ENCODE measurements around the gene BMP7. TPM values are rescaled to one million over a fixed set of nuclear protein-coding genes. Genes with fewer than 3 reads are reported as not detected.

Gene BMP7
- total and polyA plus RNA-seq, 2 of the 8 experiments (the other 6 are each of a cell fraction or from before 2014, with no cell fraction given): 9.2 to 14.7 TPM

GRCh38 chr20:57292611-57293010, 26.2 kb upstream of the BMP7 start:
- H3K27me3 ChIP-seq (replicated peaks in 1 of 4; ENCODE audit: control insufficient read depth in 3 of 4, extremely low read depth in 1 of 4, insufficient read depth in 3 of 4, low read length in 3 of 4): no peaks in the 10 kb centered on the region
- no peak for FAIRE-seq
- no peak overlapping the region for H2BK5ac ChIP-seq (ENCODE audit: low read depth, low read length)
- no peak overlapping the region for H3K4me3 ChIP-seq (ENCODE audit: extremely low read depth in 1 of 4, insufficient read depth in 2 of 4, low read depth in 3 of 4, low read length in 4 of 4)
- no peak overlapping the region for H2AFZ ChIP-seq (ENCODE audit: low read length)
- no peaks in the 10 kb centered on the region for H3K79me1 ChIP-seq (ENCODE audit: low read depth, low read length)
- no peak overlapping the region for H3K56ac ChIP-seq (replicated peaks; ENCODE audit: insufficient read length, low read depth, low read length)
- TF ChIP-seq GABPA (IDR thresholded peaks at IDR 0.05; ENCODE audit: borderline replicate concordance, insufficient read depth, low read length) (no peak), CTCF (IDR thresholded peaks at IDR 0.05; ENCODE audit: control extremely low read depth in 1 of 3, insufficient read depth in 1 of 3, low read depth in 1 of 3, low read length in 3 of 3) (no peak), JUN (IDR thresholded peaks at IDR 0.05; ENCODE audit: low read depth, low read length) (no peak), SIX5 (IDR thresholded peaks at IDR 0.05; ENCODE audit: low read depth, low read length) (no peak), CBX8 (IDR thresholded peaks at IDR 0.05; ENCODE audit: borderline replicate concordance, low read depth, low read length) (no peak), PHF8 (conservative IDR thresholded peaks at IDR 0.05; ENCODE audit: low read depth, low read length) (no peak), BACH1 (IDR thresholded peaks at IDR 0.05; ENCODE audit: low read length) (no peak), EGR1 (IDR thresholded peaks at IDR 0.05; ENCODE audit: borderline replicate concordance, low read depth, low read length) (no peak), CREB1 (IDR thresholded peaks at IDR 0.05) (no peak), SP2 (IDR thresholded peaks at IDR 0.05; ENCODE audit: low read length) (no peak), CTBP2 (IDR thresholded peaks at IDR 0.05; ENCODE audit: borderline replicate concordance, insufficient read depth, insufficient read length, low read length) (no peak)
- no peak overlapping the region for H4K91ac ChIP-seq (replicated peaks; ENCODE audit: insufficient read length, low read length)
- no peak overlapping the region for H2BK20ac ChIP-seq (ENCODE audit: low read length)
- no peak overlapping the region; the same call in 1 of the 2 replicates for H3K18ac ChIP-seq (ENCODE audit: extremely low read depth, low read length)
- H2BK15ac ChIP-seq (ENCODE audit: low read length): no peak overlapping the region
- ChIA-PET POLR2A (ENCODE audit: partially characterized antibody) (no interaction called here), CTCF (ENCODE audit: partially characterized antibody) (interaction anchor here (0.9 to 4.0 kb wide), 8 partner anchors 10 to 426 kb away, joined by 3 to 19 read pairs (median 6); partner anchors contain the start of gene SPO11)
- H4K5ac ChIP-seq (ENCODE audit: insufficient read length, low read depth, low read length): no peak overlapping the region
- H3K9me3 ChIP-seq (ENCODE audit: insufficient read depth in 2 of 2, low read depth in 1 of 2, low read length in 1 of 2): no peaks in the 10 kb centered on the region
- no peak overlapping the region for H2BK120ac ChIP-seq (replicated peaks; ENCODE audit: low read depth, low read length)
- H4K20me1 ChIP-seq (replicated peaks in 1 of 2; ENCODE audit: control insufficient read depth in 1 of 2, insufficient read depth in 2 of 2, low read length in 2 of 2): no peaks in the 10 kb centered on the region
- no peak overlapping the region for H3K4me2 ChIP-seq (ENCODE audit: insufficient read depth in 1 of 2, low read depth in 2 of 2, low read length in 2 of 2)
- no peak overlapping the region for H2BK12ac ChIP-seq (ENCODE audit: low read depth, low read length)
- no peaks in the 10 kb centered on the region for H3K36me3 ChIP-seq (ENCODE audit: control insufficient read depth in 2 of 4, insufficient read depth in 4 of 4, low read length in 3 of 4)
- H3K79me2 ChIP-seq (ENCODE audit: control insufficient read depth in 1 of 2, insufficient read depth in 2 of 2, low read length in 2 of 2): no peaks in the 10 kb centered on the region
- H3K23me2 ChIP-seq (ENCODE audit: low read depth, low read length): no peaks in the 10 kb centered on the region
- H3K27ac ChIP-seq (ENCODE audit: low read depth, low read length): no peak overlapping the region
- no peak overlapping the region for H4K8ac ChIP-seq (ENCODE audit: extremely low read depth, insufficient read depth, low read length)
- 79% methylated on average over 2 of the region's 2 CpGs; no CpG with 5 or more reads in 1 of the 2 experiments for WGBS, 2 experiments (ENCODE audit: extremely low coverage in 1 of 2, insufficient coverage in 1 of 2, insufficient read length in 1 of 2, insufficient replicate concordance in 2 of 2, low coverage in 1 of 2, low lambda C conversion rate in 2 of 2, missing lambda C conversion rate in 1 of 2)
- H3K14ac ChIP-seq (ENCODE audit: insufficient read length): no peak overlapping the region
- no peak for DNase-seq (ENCODE audit: low read depth in 1 of 2, low spot score in 2 of 2)
- H2AK5ac ChIP-seq (ENCODE audit: low read depth, low read length): no peak overlapping the region
- H3K9ac ChIP-seq (replicated peaks in 1 of 4; ENCODE audit: extremely low read depth in 1 of 4, low read depth in 3 of 4, low read length in 3 of 4): no peak overlapping the region
- H3K4me1 ChIP-seq (replicated peaks in 1 of 4; ENCODE audit: control insufficient read depth in 3 of 4, insufficient read depth in 4 of 4, low read length in 3 of 4): peaks cover 0 to 12% (median 2%) of the 10 kb centered on the region in 4 experiments; a peak in 4 of 7 replicates
- no peak overlapping the region for H3K23ac ChIP-seq (ENCODE audit: insufficient read length)
- H3K4ac ChIP-seq (replicated peaks; ENCODE audit: insufficient read length, low read depth, low read length): no peak overlapping the region

All from H1 (cell line).